ENCODE results near the gene PRDM15.

PRDM15 gene

DNA sequence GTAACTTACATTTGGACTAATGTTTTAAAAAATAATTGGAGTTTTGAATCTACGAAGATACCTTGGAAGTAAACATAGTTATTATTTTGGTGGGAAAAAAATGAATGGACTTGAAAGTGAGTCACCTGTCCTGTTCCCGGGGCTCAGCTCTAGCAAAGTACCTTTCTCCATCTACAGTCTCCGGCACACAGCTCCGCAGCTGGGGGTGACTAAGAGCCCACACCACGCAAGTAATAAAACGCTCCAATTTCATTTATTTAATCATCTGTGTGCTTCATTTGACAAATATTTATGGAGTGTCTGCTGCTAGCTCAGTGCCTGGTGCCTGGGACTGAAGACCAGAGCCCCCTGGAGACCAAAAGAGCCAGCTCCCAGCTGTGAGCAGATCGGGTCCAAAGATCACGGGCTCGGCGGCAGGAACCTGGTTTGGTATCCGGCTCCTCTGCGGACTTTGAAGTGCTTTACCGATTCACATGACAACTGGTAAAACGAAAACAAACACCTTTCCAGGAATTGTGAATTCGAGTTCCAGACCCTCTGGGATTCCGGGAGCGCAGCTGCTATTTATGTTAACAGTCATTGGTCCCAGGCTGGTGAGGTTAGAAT, 110.6 kb downstream of the PRDM15 start:
- ChIA-PET POLR2A (ENCODE audit: low non-redundant PET) (interaction anchor here (0.6 kb wide), 1 partner anchor 18 kb away, joined by 5 read pairs; no protein-coding TSS in a partner anchor), CTCF (interaction anchor here (0.5 to 1.3 kb wide), 11 partner anchors 8 to 377 kb away, joined by 3 to 12 read pairs (median 4); no protein-coding TSS in a partner anchor)
- TF ChIP-seq, protein P1, sequence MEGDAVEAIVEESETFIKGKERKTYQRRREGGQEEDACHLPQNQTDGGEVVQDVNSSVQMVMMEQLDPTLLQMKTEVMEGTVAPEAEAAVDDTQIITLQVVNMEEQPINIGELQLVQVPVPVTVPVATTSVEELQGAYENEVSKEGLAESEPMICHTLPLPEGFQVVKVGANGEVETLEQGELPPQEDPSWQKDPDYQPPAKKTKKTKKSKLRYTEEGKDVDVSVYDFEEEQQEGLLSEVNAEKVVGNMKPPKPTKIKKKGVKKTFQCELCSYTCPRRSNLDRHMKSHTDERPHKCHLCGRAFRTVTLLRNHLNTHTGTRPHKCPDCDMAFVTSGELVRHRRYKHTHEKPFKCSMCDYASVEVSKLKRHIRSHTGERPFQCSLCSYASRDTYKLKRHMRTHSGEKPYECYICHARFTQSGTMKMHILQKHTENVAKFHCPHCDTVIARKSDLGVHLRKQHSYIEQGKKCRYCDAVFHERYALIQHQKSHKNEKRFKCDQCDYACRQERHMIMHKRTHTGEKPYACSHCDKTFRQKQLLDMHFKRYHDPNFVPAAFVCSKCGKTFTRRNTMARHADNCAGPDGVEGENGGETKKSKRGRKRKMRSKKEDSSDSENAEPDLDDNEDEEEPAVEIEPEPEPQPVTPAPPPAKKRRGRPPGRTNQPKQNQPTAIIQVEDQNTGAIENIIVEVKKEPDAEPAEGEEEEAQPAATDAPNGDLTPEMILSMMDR (conservative IDR thresholded peaks at IDR 0.05; ENCODE audit: low read depth), result no peak; the same call in 1 of the 2 replicates
- DNase-seq (ENCODE audit: low spot score), result peak; percentile 70
- peak overlapping the region; percentile 90 for H3K27ac ChIP-seq

DNA sequence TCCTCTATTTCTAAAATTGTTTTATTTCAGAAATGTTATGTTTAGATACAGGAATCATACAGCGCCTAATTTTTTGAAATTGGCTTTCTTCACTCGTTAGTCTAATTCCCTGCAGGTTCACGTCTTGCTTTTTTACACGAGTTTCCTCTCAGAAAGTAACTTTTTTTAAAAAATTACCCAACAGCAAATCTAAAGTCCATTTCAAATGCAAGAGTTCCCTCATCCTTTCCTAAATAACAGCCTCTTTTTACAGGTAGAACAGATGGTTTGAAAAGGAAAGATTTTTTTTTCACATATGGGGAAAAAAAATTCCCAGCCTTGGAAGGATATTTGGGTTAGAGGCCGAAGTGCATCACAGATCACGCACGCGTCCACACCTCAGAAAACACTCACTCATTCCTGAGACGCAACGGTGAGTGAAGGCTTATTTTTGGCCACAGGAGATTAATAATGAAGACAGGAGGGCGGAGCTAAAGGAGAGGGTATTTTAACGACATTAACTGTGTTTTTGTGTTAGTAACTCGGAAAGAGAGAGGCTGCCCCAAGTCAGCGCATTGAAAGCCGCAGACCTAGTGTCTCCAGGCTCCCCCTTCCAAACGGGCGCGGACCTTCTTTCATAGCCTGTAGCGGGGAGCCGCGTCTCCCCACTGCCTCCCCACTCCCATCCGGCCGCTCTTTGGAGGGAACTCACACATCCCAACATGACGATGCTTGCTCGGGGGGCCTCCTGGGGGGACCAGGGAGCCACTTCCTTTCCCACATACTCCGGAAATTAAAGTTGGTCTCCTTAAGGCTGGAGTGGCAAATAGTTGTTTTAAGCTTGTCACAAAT, 111.3 kb downstream of the PRDM15 start:
- TF ChIP-seq, protein P1 (conservative IDR thresholded peaks at IDR 0.05; ENCODE audit: low read depth), result no peak
- ChIA-PET CTCF (interaction anchor here (0.5 to 7.1 kb wide), 12 partner anchors 9 to 377 kb away, joined by 3 to 41 read pairs (median 4); no protein-coding TSS in a partner anchor), POLR2A (ENCODE audit: low non-redundant PET) (interaction anchor here (0.6 kb wide), 1 partner anchor 19 kb away, joined by 5 read pairs; no protein-coding TSS in a partner anchor)
- peak overlapping the region; percentile 90 for H3K27ac ChIP-seq
- DNase-seq (ENCODE audit: low spot score), result no peak

DNA sequence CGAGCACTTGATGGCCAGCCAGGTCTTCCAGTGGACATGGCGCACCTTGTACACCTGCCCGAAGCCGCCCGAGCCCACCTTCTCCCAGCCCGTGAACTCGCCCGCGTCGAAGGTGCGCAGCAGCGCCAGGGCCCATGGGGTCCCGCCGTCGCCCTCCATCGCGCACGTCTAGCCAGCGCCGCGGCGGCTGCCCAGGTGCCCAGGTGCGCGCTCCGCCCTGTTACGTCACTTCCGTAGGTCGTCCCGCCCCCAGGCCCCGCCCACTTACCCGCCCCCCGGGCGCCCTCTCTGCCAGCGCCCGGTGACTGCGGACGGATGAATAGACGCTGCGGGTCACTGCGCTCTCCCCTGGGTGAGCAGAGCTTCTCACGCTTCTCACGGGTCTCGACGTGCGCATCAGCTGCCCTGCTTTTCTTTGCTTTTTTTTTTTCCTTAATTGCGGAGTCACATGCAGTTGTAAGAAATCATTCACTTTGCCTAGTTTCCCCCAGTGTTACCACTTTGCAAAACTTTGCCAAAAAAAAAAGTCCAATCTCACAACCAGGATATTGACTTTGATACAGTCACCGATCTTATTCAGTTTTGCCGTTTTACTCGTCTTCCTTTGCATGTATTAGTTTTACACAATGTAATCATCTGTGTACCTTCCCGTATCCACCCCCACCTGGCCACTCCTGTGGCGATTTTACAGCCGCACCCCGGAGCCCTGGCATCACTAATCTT, 112.1 kb downstream of the PRDM15 start, which contains the start of gene RIPK4:
Gene RIPK4 (minus strand): TSS at position 170 of the 723 bp plus-strand sequence. CDS start 11 bp downstream, at position 159.
- CTCF ChIA-PET, result interaction anchor here (1.2 to 7.1 kb wide), 3 partner anchors 11 to 155 kb away, joined by 4 to 41 read pairs (median 11); no protein-coding TSS in a partner anchor
- POLR2A ChIA-PET (ENCODE audit: low non-redundant PET), result no interaction called here
- TF ChIP-seq, protein P1 (conservative IDR thresholded peaks at IDR 0.05; ENCODE audit: low read depth), result no peak
- H3K27ac ChIP-seq, result peak within 1 kb of the TSS; percentile 95
- DNase-seq (ENCODE audit: low spot score), result peak; percentile 90

DNA sequence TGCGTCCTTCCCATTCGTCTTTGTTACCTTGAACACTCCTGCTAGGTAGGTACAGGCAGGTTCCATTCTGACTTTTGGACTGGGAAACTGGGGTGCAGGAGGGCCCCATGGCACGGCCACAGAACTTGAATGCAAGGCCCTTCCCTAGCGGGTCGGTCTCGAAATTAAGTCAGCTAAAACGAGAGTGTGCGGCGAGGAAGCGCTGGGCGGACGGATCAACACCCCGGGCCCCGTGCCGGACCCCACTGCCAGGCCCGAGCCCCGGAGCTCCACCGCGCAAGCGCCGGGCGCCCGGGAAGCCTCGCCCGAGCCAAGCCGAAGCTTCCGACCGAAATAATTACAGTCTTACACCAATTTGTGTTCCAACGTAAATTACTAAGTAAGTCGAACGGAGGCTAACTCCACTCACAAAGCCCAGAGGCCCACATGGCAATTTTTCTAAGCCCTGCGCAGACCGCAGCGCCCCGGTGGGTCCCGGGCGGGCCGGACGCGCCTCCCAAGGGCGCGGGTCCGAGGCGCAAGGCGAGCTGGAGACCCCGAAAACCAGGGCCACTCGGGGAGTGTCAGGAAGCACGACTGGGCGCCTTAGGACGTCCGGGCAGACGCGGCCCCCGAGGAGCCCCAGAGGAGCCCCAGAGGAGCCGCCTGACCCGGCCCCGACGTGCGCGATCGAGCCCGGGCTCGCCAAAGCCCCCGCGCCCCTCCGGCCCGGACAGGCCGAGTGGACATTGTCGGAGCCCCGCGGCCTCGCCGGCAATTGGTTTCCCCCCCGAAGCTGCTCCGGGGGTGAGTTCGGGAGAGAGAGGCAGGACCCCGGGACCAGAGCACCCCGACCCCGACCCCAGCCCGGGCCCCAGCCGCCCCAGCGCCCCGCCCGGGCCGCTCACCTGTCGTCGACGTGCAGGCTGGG, 112.9 kb downstream of the PRDM15 start:
- H3K27ac ChIP-seq, result peak overlapping the region; percentile 95
- no peak for DNase-seq (ENCODE audit: low spot score)
- ChIA-PET POLR2A (ENCODE audit: low non-redundant PET) (interaction anchor here (0.6 kb wide), 3 partner anchors 18 to 86 kb away, joined by 3 to 4 read pairs (median 3); no protein-coding TSS in a partner anchor), CTCF (interaction anchor here (1.2 to 7.1 kb wide), 3 partner anchors 12 to 154 kb away, joined by 4 to 41 read pairs (median 11); no protein-coding TSS in a partner anchor)
- TF ChIP-seq, protein P1 (conservative IDR thresholded peaks at IDR 0.05; ENCODE audit: low read depth), result no peak

DNA sequence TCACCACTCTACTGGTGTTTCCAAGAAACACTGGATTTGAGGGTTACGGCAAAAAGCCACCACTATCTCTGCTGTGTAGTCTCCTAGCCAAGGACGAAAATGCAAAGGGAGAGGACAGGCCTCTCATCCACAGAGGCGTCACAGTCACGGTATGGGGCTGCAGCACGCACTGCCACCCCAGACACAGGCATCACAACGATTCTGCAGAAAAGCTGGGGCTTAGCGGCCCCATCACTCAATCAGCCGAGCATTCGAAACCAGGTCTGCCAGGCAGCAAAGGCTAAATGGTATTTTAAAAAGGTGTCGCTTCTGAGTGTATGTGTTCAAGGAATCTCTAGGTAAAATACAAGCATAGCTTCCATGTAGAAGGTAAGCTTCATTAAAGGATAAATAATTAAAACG, 113.7 kb downstream of the PRDM15 start:
- peak overlapping the region; percentile 95 for H3K27ac ChIP-seq
- ChIA-PET CTCF (interaction anchor here (0.7 to 7.1 kb wide), 4 partner anchors 13 to 153 kb away, joined by 4 to 41 read pairs (median 8); no protein-coding TSS in a partner anchor), POLR2A (ENCODE audit: low non-redundant PET) (no interaction called here)
- DNase-seq (ENCODE audit: low spot score), result no peak
- TF ChIP-seq, protein P1 (conservative IDR thresholded peaks at IDR 0.05; ENCODE audit: low read depth), result no peak

Measured in RWPE1 (cell line).